SK-N-SH (cell line): ENCODE results near the gene ZNF275. TPM values are rescaled to one million over a fixed set of nuclear protein-coding genes. Genes with fewer than 3 reads are reported as not detected.

Experiments used
- CTCF ChIA-PET: fragments of 300-600, 350-600 bp; formaldehyde crosslinking; extraction: SDS; loops from one replicate; lab custom pipeline; 2021; lab: Yijun Ruan, JAX
- POLR2A ChIA-PET: fragments of 350-600 bp; sonication (Branson Sonifier 250); formaldehyde crosslinking; extraction: SDS; loops from one replicate; lab custom pipeline; 2020; ENCODE audit warnings: antibody characterized with exemption, inconsistent platforms; lab: Yijun Ruan, JAX
- DNase-seq: peaks from one replicate; pipeline ENCODE4 v3.0.0; 2012
- H2AFZ ChIP-seq: fragments of 200-600 bp; sonication (generic); 2 replicates; pipeline ENCODE4 v1.8.1; 2016; ENCODE audit warnings: antibody characterized with exemption, mild to moderate bottlenecking, low read depth
- H3F3A ChIP-seq: fragments of 200-600 bp; sonication (generic); replicated peaks from 2 replicates; pipeline ENCODE3; 2016; ENCODE audit warnings: antibody characterized with exemption, mild to moderate bottlenecking; ENCODE audit not compliant: insufficient read depth
- H3K27ac ChIP-seq, 2 experiments: fragments of 200-500 bp in 1 of 2; fragments of 200-600 bp in 1 of 2; sonication (Bioruptor generic) in 1 of 2; sonication (generic), shearing (Covaris generic) in 1 of 2; 2 replicates each; pipeline versions ENCODE4 v1.5.1 to v1.6.1; 2014 to 2016; ENCODE audit warnings: low read depth in 2 of 2, inconsistent platforms in 1 of 2, low read length in 1 of 2, mild to moderate bottlenecking in 1 of 2, mixed read lengths in 1 of 2
- H3K27me3 ChIP-seq: fragments of 200-600 bp; sonication (generic), shearing (Covaris generic); 2 replicates; pipeline ENCODE4 v1.6.1; 2016; ENCODE audit warnings: mixed run types; ENCODE audit not compliant: insufficient read depth
- H3K36me3 ChIP-seq, 2 experiments: fragments of 200-500 bp in 1 of 2; fragments of 200-600 bp in 1 of 2; sonication (Bioruptor generic) in 1 of 2; sonication (generic) in 1 of 2; replicated peaks in 1 of 2; 2 replicates each; pipeline versions ENCODE3 to v1.5.1; 2014 to 2016; ENCODE audit warnings: low read length in 1 of 2, mild to moderate bottlenecking in 1 of 2; ENCODE audit not compliant: insufficient read depth in 2 of 2, control insufficient read depth in 1 of 2
- H3K4me1 ChIP-seq, 2 experiments: fragments of 200-500 bp in 1 of 2; fragments of 200-600 bp in 1 of 2; sonication (Bioruptor generic) in 1 of 2; sonication (generic), shearing (Covaris generic) in 1 of 2; 2 replicates each; pipeline versions ENCODE4 v1.5.1 to v1.6.1; 2014 to 2016; ENCODE audit warnings: low read depth in 1 of 2, low read length in 1 of 2, mixed run types in 1 of 2; ENCODE audit not compliant: insufficient read depth in 2 of 2, control insufficient read depth in 1 of 2
- H3K4me2 ChIP-seq: fragments of 200-600 bp; sonication (generic), shearing (Covaris generic); 2 replicates; pipeline ENCODE4 v1.6.1; 2017; ENCODE audit warnings: mixed run types
- H3K4me3 ChIP-seq, 2 experiments: fragments of 200-500 bp in 1 of 2; fragments of 200-600 bp in 1 of 2; sonication (Bioruptor generic) in 1 of 2; sonication (generic), shearing (Covaris generic) in 1 of 2; 2 replicates each; pipeline versions ENCODE4 v1.5.1 to v1.8.1; 2014 to 2016; ENCODE audit warnings: low read depth in 2 of 2, inconsistent platforms in 1 of 2, low read length in 1 of 2, mild to moderate bottlenecking in 1 of 2, mixed read lengths in 1 of 2, moderate library complexity in 1 of 2
- H3K79me2 ChIP-seq: fragments of 200-600 bp; sonication (generic); 2 replicates; pipeline ENCODE4 v1.8.1; 2017; ENCODE audit warnings: mild to moderate bottlenecking; ENCODE audit not compliant: insufficient read depth
- H3K9ac ChIP-seq: fragments of 200-600 bp; sonication (generic); 2 replicates; pipeline ENCODE4 v1.6.1; 2017; ENCODE audit warnings: mixed run types
- H3K9me2 ChIP-seq: fragments of 200-600 bp; sonication (generic); 2 replicates; pipeline ENCODE4 v1.6.1; 2017; ENCODE audit warnings: mixed run types
- H3K9me3 ChIP-seq: fragments of 200-600 bp; sonication (generic); 2 replicates; pipeline ENCODE4 v1.6.1; 2017; ENCODE audit warnings: mixed run types, mild to moderate bottlenecking, moderate library complexity
- H4K20me1 ChIP-seq: fragments of 200-600 bp; sonication (generic); 2 replicates; pipeline ENCODE4 v1.6.1; 2017; ENCODE audit warnings: mild to moderate bottlenecking, mixed run types; ENCODE audit not compliant: insufficient read depth
- ELF1 ChIP-seq: IDR thresholded peaks from 2 replicates; pipeline ENCODE4 v1.4.0; 2012
- FOSL2 ChIP-seq: IDR thresholded peaks from 2 replicates; pipeline ENCODE4 v1.4.0; 2012; ENCODE audit warnings: low read depth, mild to moderate bottlenecking, moderate library complexity, borderline replicate concordance
- FOXJ3 ChIP-seq: sonication (generic); formaldehyde crosslinking; IDR thresholded peaks from 2 replicates; pipeline ENCODE4 v1.5.1; 2020; ENCODE audit warnings: mild to moderate bottlenecking, missing genetic modification reagents
- FOXM1 ChIP-seq: IDR thresholded peaks from 2 replicates; pipeline ENCODE4 v1.4.0; 2012; ENCODE audit warnings: low read depth, mild to moderate bottlenecking
- GATA2 ChIP-seq: sonication (generic); formaldehyde crosslinking; IDR thresholded peaks from 2 replicates; pipeline ENCODE4 v1.5.0; 2020; ENCODE audit warnings: mild to moderate bottlenecking, missing genetic modification reagents
- IRF3 ChIP-seq: fragments of 150-350 bp; IDR thresholded peaks from 2 replicates; pipeline ENCODE4 v1.6.1; 2016; ENCODE audit warnings: mild to moderate bottlenecking, low read depth, low read length
- JUND ChIP-seq: IDR thresholded peaks from 2 replicates; pipeline ENCODE4 v1.4.0; 2012
- MAX ChIP-seq: IDR thresholded peaks from 2 replicates; pipeline ENCODE4 v1.4.0; 2012; ENCODE audit warnings: low read depth
- MEF2A ChIP-seq: IDR thresholded peaks from 2 replicates; pipeline ENCODE4 v1.4.0; 2012; ENCODE audit warnings: low read depth, borderline replicate concordance
- NFIC ChIP-seq: IDR thresholded peaks from 2 replicates; pipeline ENCODE4 v1.4.0; 2012; ENCODE audit warnings: borderline replicate concordance
- RAD21 ChIP-seq: IDR thresholded peaks from 2 replicates; pipeline ENCODE4 v1.6.1; 2012; ENCODE audit warnings: mild to moderate bottlenecking, low read length
- RCOR1 ChIP-seq: fragments of 150-350 bp; IDR thresholded peaks from 2 replicates; pipeline ENCODE4 v1.6.1; 2017; ENCODE audit warnings: antibody characterized with exemption, low read length
- SIN3A ChIP-seq: IDR thresholded peaks from 2 replicates; pipeline ENCODE4 v1.6.1; 2012; ENCODE audit warnings: low read depth, mild to moderate bottlenecking, low read length, moderate library complexity, borderline replicate concordance
- TAF1 ChIP-seq: IDR thresholded peaks from 2 replicates; pipeline ENCODE4 v1.6.1; 2012; ENCODE audit warnings: low read depth, mild to moderate bottlenecking, low read length, moderate library complexity, borderline replicate concordance
- TCF12 ChIP-seq: IDR thresholded peaks from 2 replicates; pipeline ENCODE4 v1.4.0; 2012
- USF2 ChIP-seq: fragments of 150-350 bp; IDR thresholded peaks from 2 replicates; pipeline ENCODE4 v1.6.1; 2017; ENCODE audit warnings: antibody characterized with exemption, low read length, low read depth, borderline replicate concordance
- ZBTB33 ChIP-seq: IDR thresholded peaks from 2 replicates; pipeline ENCODE4 v1.4.0; 2012; ENCODE audit warnings: low read depth, borderline replicate concordance
- WGBS: methylation state at CpG from one replicate; pipeline ENCODE4 v1.1.6; 2017; ENCODE audit warnings: low lambda C conversion rate; 5-methylcytosine and 5-hydroxymethylcytosine counted together
- polyA plus RNA-seq, 3 experiments: library from polyadenylated mRNA; depleted of rRNA; stranded (reverse); fragments of >200 nt; gene quantifications; 2 replicates each; pipeline ENCODE4 v1.2.3, GENCODE V29; 2012
- TF ChIP-seq, protein P1 (sequence below): IDR thresholded peaks from 2 replicates; pipeline ENCODE4 v1.4.0; 2012; ENCODE audit warnings: low read depth, borderline replicate concordance
- TF ChIP-seq, protein P2 (sequence below): IDR thresholded peaks from 2 replicates; pipeline ENCODE4 v1.6.1; 2012; ENCODE audit warnings: mild to moderate bottlenecking, low read depth, low read length, moderate library complexity

The ZNF275 gene
- polyA plus RNA-seq, 1 of the 3 experiments (the other 2 are of a cell fraction), result 4.9 TPM

GRCh38 chrX:153302796-153303195, 31.2 kb upstream of the ZNF275 start:
- no peaks in the 10 kb centered on the region for H3K79me2 ChIP-seq
- ChIA-PET CTCF (no interaction called here), POLR2A (no interaction called here)
- 2% methylated on average over 4 of the region's 4 CpGs for WGBS
- H3K9me3 ChIP-seq, result no peaks in the 10 kb centered on the region
- no peaks in the 10 kb centered on the region for H4K20me1 ChIP-seq
- no peaks in the 10 kb centered on the region for H3F3A ChIP-seq
- H3K4me2 ChIP-seq, result no peak overlapping the region
- no peak overlapping the region for H3K4me3 ChIP-seq
- no peak overlapping the region for H2AFZ ChIP-seq
- H3K36me3 ChIP-seq, result no peaks in the 10 kb centered on the region
- H3K9me2 ChIP-seq, result no peaks in the 10 kb centered on the region
- no peak overlapping the region for H3K9ac ChIP-seq
- TF ChIP-seq FOSL2 (no peak), MEF2A (no peak), TCF12 (no peak), NFIC (no peak), GATA2 (CRISPR knock-in tag) (no peak), FOXM1 (no peak), MAX (no peak), RCOR1 (no peak), USF2 (no peak), TAF1 (no peak), SIN3A (no peak), ZBTB33 (no peak), ELF1 (no peak), JUND (no peak), FOXJ3 (CRISPR knock-in tag) (no peak), RAD21 (no peak), IRF3 (no peak)
- TF ChIP-seq, protein P1, sequence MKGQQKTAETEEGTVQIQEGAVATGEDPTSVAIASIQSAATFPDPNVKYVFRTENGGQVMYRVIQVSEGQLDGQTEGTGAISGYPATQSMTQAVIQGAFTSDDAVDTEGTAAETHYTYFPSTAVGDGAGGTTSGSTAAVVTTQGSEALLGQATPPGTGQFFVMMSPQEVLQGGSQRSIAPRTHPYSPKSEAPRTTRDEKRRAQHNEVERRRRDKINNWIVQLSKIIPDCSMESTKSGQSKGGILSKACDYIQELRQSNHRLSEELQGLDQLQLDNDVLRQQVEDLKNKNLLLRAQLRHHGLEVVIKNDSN, result no peak
- TF ChIP-seq, protein P2, sequence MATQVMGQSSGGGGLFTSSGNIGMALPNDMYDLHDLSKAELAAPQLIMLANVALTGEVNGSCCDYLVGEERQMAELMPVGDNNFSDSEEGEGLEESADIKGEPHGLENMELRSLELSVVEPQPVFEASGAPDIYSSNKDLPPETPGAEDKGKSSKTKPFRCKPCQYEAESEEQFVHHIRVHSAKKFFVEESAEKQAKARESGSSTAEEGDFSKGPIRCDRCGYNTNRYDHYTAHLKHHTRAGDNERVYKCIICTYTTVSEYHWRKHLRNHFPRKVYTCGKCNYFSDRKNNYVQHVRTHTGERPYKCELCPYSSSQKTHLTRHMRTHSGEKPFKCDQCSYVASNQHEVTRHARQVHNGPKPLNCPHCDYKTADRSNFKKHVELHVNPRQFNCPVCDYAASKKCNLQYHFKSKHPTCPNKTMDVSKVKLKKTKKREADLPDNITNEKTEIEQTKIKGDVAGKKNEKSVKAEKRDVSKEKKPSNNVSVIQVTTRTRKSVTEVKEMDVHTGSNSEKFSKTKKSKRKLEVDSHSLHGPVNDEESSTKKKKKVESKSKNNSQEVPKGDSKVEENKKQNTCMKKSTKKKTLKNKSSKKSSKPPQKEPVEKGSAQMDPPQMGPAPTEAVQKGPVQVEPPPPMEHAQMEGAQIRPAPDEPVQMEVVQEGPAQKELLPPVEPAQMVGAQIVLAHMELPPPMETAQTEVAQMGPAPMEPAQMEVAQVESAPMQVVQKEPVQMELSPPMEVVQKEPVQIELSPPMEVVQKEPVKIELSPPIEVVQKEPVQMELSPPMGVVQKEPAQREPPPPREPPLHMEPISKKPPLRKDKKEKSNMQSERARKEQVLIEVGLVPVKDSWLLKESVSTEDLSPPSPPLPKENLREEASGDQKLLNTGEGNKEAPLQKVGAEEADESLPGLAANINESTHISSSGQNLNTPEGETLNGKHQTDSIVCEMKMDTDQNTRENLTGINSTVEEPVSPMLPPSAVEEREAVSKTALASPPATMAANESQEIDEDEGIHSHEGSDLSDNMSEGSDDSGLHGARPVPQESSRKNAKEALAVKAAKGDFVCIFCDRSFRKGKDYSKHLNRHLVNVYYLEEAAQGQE, result no peak
- H3K27ac ChIP-seq, result no peak overlapping the region
- DNase-seq, result no peak
- peaks cover 38% of the 10 kb centered on the region for H3K27me3 ChIP-seq
- H3K4me1 ChIP-seq, result no peaks in the 10 kb centered on the region
